Mesothelial cell of epicardium (in vitro differentiated cells): Measurements from ENCODE around the gene KLF12. TPM values are rescaled to one million over a fixed set of nuclear protein-coding genes. Genes with fewer than 3 reads are reported as not detected.

ENCODE experiments used
- DNase-seq, 2 experiments: peaks; one replicate each; pipeline ENCODE4 v3.0.0; 2021; ENCODE audit warnings: low spot score in 2 of 2; ENCODE audit not compliant: unreplicated experiment in 2 of 2
- H3K27ac Mint-ChIP-seq: 2 replicates; pipeline ENCODE4 v1.8.0; 2021; ENCODE audit warnings: mixed read lengths
- H3K27me3 Mint-ChIP-seq: 2 replicates; pipeline ENCODE4 v1.8.0; 2021; ENCODE audit warnings: low read depth, mixed read lengths
- H3K36me3 Mint-ChIP-seq: 2 replicates; pipeline ENCODE4 v1.8.0; 2021; ENCODE audit warnings: mixed read lengths
- H3K4me1 Mint-ChIP-seq: 2 replicates; pipeline ENCODE4 v1.8.0; 2021; ENCODE audit warnings: mixed read lengths
- H3K4me3 Mint-ChIP-seq: 2 replicates; pipeline ENCODE4 v1.8.0; 2021; ENCODE audit warnings: mild to moderate bottlenecking, moderate library complexity, mixed read lengths
- H3K9me3 Mint-ChIP-seq: 2 replicates; pipeline ENCODE4 v1.8.0; 2021; ENCODE audit warnings: mixed read lengths
- CTCF ChIP-seq: fragments of 200-600 bp; sonication (generic); IDR thresholded peaks from one replicate; pipeline ENCODE4 v1.5.0; 2021; ENCODE audit warnings: antibody characterized with exemption; ENCODE audit not compliant: unreplicated experiment
- total RNA-seq: library from RNA; stranded (reverse); gene quantifications from 3 replicates; pipeline ENCODE4 v1.2.1, GENCODE V29; 2021

KLF12 gene
- total RNA-seq, 1 donor from 2014 or later = 33.9 TPM

- no peak overlapping the region for H3K27ac Mint-ChIP-seq
- no peaks in the 10 kb centered on the region for H3K27me3 Mint-ChIP-seq
- peaks cover 20% of the 10 kb centered on the region for H3K36me3 Mint-ChIP-seq
- no peak for TF ChIP-seq CTCF
- H3K4me1 Mint-ChIP-seq = peaks cover 3% of the 10 kb centered on the region
- peaks cover 17% of the 10 kb centered on the region for H3K9me3 Mint-ChIP-seq
- no peak for DNase-seq
- H3K4me3 Mint-ChIP-seq = no peak overlapping the region
Observed at GRCh38 chr13:74110053-74110452, 24.2 kb downstream of the KLF12 start.

GRCh38 chr13:74107598-74107997 lies 26.6 kb downstream of the KLF12 start:
- peaks cover 9% of the 10 kb centered on the region for H3K9me3 Mint-ChIP-seq
- no peak overlapping the region for H3K27ac Mint-ChIP-seq
- DNase-seq = no peak
- H3K36me3 Mint-ChIP-seq = peaks cover 4% of the 10 kb centered on the region
- no peak for TF ChIP-seq CTCF
- no peaks in the 10 kb centered on the region for H3K27me3 Mint-ChIP-seq
- no peak overlapping the region for H3K4me3 Mint-ChIP-seq
- peaks cover 3% of the 10 kb centered on the region for H3K4me1 Mint-ChIP-seq

GRCh38 chr13:74105871-74106270 lies 28.3 kb downstream of the KLF12 start:
- no peaks in the 10 kb centered on the region for H3K27me3 Mint-ChIP-seq
- peaks cover 14% of the 10 kb centered on the region for H3K36me3 Mint-ChIP-seq
- H3K9me3 Mint-ChIP-seq = peaks cover 20% of the 10 kb centered on the region
- no peak for TF ChIP-seq CTCF
- no peak overlapping the region for H3K27ac Mint-ChIP-seq
- H3K4me3 Mint-ChIP-seq = no peak overlapping the region
- peaks cover 3% of the 10 kb centered on the region for H3K4me1 Mint-ChIP-seq
- no peak for DNase-seq

GRCh38 chr13:74104661-74105275 lies 29.4 kb downstream of the KLF12 start:
- no peak for TF ChIP-seq CTCF
- Mint-ChIP-seq H3K27ac (no peak overlapping the region), H3K4me3 (no peak overlapping the region), H3K36me3 (peaks cover 14% of the 10 kb centered on the region), H3K9me3 (peaks cover 23% of the 10 kb centered on the region), H3K4me1 (peaks cover 3% of the 10 kb centered on the region), H3K27me3 (no peaks in the 10 kb centered on the region)
- DNase-seq = no peak

GRCh38 chr13:74103970-74104555 lies 30.1 kb downstream of the KLF12 start:
- no peak overlapping the region for H3K27ac Mint-ChIP-seq
- peaks cover 14% of the 10 kb centered on the region for H3K36me3 Mint-ChIP-seq
- no peaks in the 10 kb centered on the region for H3K27me3 Mint-ChIP-seq
- peaks cover 23% of the 10 kb centered on the region for H3K9me3 Mint-ChIP-seq
- DNase-seq = no peak
- TF ChIP-seq CTCF = no peak
- H3K4me1 Mint-ChIP-seq = peaks cover 3% of the 10 kb centered on the region
- H3K4me3 Mint-ChIP-seq = no peak overlapping the region
